ENCODE measurements around the gene FIGN. TPM values are rescaled to one million over a fixed set of nuclear protein-coding genes. Genes with fewer than 3 reads are reported as not detected.

Gene FIGN
- total and polyA plus RNA-seq, 2 of the 4 experiments (the other 2 are of a cell fraction): 0.77 to 0.90 TPM

DNA sequence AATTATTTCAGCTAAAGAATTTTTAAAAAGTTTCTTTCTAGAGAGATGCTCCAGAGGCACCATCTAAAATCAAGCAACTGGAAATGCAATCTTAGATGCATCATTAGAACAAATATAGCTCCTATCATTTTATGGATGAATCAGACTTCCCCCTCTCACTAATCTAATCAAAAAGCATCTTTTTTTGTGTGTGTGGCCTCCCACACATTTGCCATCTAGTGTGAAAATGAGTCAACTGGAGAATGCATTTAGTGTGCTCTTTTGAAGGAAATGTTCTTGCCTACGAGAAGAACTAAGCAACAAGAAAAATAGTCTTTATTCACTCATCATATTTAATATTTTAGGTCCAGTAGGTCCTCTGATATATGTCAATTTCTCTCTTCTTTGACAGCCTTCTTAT is 39.5 kb upstream of the FIGN start:
- no peaks in the 10 kb centered on the region for H4K20me1 ChIP-seq (ENCODE audit: insufficient read depth, low read length)
- dilution Hi-C loops (cut with HindIII; ENCODE audit: low sequenced_read_pairs, unreplicated experiment): no loop called here
- H2BK5ac ChIP-seq (ENCODE audit: low read depth, low read length, poor library complexity, severe bottlenecking): no peak overlapping the region
- no peak overlapping the region for H3K27ac ChIP-seq (ENCODE audit: insufficient read depth, low read length)
- no peak overlapping the region for H2BK120ac ChIP-seq (ENCODE audit: low read depth, low read length)
- H2AK5ac ChIP-seq (ENCODE audit: low read depth, low read length): no peak overlapping the region
- H2AFZ ChIP-seq (replicated peaks; ENCODE audit: low read length, poor library complexity): no peak overlapping the region
- H3K9me3 ChIP-seq (ENCODE audit: control insufficient read depth, insufficient read depth, low read length): no peaks in the 10 kb centered on the region
- H2BK15ac ChIP-seq (ENCODE audit: low read depth, low read length): no peak overlapping the region
- no peaks in the 10 kb centered on the region for H3K4me1 ChIP-seq (ENCODE audit: control insufficient read depth, insufficient read depth, low read length)
- no peak overlapping the region for H3K9ac ChIP-seq (ENCODE audit: low read depth, low read length)
- H3K14ac ChIP-seq (replicated peaks; ENCODE audit: low read depth, low read length): no peak overlapping the region
- TF ChIP-seq NFE2L2 (IDR thresholded peaks at IDR 0.05; ENCODE audit: low read depth, low read length) (no peak), RAD21 (IDR thresholded peaks at IDR 0.05; ENCODE audit: low read length) (no peak), USF2 (IDR thresholded peaks at IDR 0.05; ENCODE audit: low read depth, low read length) (no peak), MAFK (IDR thresholded peaks at IDR 0.05; ENCODE audit: low read depth, low read length) (no peak), MAZ (IDR thresholded peaks at IDR 0.05; ENCODE audit: borderline replicate concordance, low read depth, low read length) (no peak), POLR2A (IDR thresholded peaks at IDR 0.05; ENCODE audit: low read depth, low read length) (no peak), SMC3 (IDR thresholded peaks at IDR 0.05; ENCODE audit: low read depth, low read length) (no peak), BHLHE40 (IDR thresholded peaks at IDR 0.05; ENCODE audit: low read depth, low read length) (no peak), MXI1 (IDR thresholded peaks at IDR 0.05; ENCODE audit: borderline replicate concordance, low read depth, low read length) (no peak), CEBPB (IDR thresholded peaks at IDR 0.05; ENCODE audit: low read depth, low read length) (no peak), RCOR1 (IDR thresholded peaks at IDR 0.05; ENCODE audit: insufficient replicate concordance, low read length) (no peak), FOS (IDR thresholded peaks at IDR 0.05; ENCODE audit: low read depth, low read length) (no peak)
- TF ChIP-seq, protein P1, sequence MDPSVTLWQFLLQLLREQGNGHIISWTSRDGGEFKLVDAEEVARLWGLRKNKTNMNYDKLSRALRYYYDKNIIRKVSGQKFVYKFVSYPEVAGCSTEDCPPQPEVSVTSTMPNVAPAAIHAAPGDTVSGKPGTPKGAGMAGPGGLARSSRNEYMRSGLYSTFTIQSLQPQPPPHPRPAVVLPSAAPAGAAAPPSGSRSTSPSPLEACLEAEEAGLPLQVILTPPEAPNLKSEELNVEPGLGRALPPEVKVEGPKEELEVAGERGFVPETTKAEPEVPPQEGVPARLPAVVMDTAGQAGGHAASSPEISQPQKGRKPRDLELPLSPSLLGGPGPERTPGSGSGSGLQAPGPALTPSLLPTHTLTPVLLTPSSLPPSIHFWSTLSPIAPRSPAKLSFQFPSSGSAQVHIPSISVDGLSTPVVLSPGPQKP (IDR thresholded peaks at IDR 0.05; ENCODE audit: borderline replicate concordance, low read depth, low read length): no peak
- ChIA-PET POLR2A (ENCODE audit: unreplicated experiment) (no interaction called here), CTCF (no interaction called here)
- H3K79me1 ChIP-seq (ENCODE audit: low read depth in 1 of 2, low read length in 2 of 2): no peaks in the 10 kb centered on the region
- H3K4me2 ChIP-seq (ENCODE audit: low read depth, low read length): no peak overlapping the region
- H4K91ac ChIP-seq (ENCODE audit: insufficient read depth, low read depth, low read length): no peak overlapping the region
- no peak overlapping the region for H3K4me3 ChIP-seq (ENCODE audit: insufficient read depth, low read depth, low read length)
- H4K5ac ChIP-seq (ENCODE audit: low read depth, low read length): no peak overlapping the region
- no peak overlapping the region for H3K56ac ChIP-seq (ENCODE audit: extremely low read depth, insufficient read depth, low read length)
- H2AK9ac ChIP-seq (replicated peaks; ENCODE audit: low read depth, low read length, poor library complexity): no peak overlapping the region
- H3K9me1 ChIP-seq (ENCODE audit: insufficient read depth, low read length): no peaks in the 10 kb centered on the region
- H2BK20ac ChIP-seq (ENCODE audit: low read depth, low read length): no peak overlapping the region
- H3K23ac ChIP-seq (ENCODE audit: low read depth, low read length): no peak overlapping the region
- H3K27me3 ChIP-seq (ENCODE audit: control insufficient read depth, insufficient read depth, low read length): no peaks in the 10 kb centered on the region
- ATAC-seq (ENCODE audit: low read depth) (no peak; the same call in 1 of the 2 replicates), DNase-seq (no peak)
- no peaks in the 10 kb centered on the region for H3K36me3 ChIP-seq (ENCODE audit: control insufficient read depth, insufficient read depth, low read length)
- no peak overlapping the region for H3K4ac ChIP-seq (ENCODE audit: low read depth, low read length)
- WGBS, 2 experiments (ENCODE audit: extremely low coverage in 2 of 2, insufficient read length in 1 of 2): no CpG with 5 or more reads among the region's 1 CpG
- in situ Hi-C loops (cut with MboI; ENCODE audit: low sequenced_read_pairs): no loop called here
- no TSS peak for BruUV-seq (replicated peaks)
- intact Hi-C loops (cut with micrococcal nuclease): loop anchor here (5.0 kb wide), 1 partner anchor 578 kb away; no protein-coding TSS in a partner anchor
- H3K18ac ChIP-seq (ENCODE audit: low read depth, low read length): no peak overlapping the region
- H4K8ac ChIP-seq (ENCODE audit: low read depth in 2 of 2, low read length in 2 of 2): no peak overlapping the region

Measured in IMR-90 (cell line).